ENCODE data around the gene RYR2.

DNA sequence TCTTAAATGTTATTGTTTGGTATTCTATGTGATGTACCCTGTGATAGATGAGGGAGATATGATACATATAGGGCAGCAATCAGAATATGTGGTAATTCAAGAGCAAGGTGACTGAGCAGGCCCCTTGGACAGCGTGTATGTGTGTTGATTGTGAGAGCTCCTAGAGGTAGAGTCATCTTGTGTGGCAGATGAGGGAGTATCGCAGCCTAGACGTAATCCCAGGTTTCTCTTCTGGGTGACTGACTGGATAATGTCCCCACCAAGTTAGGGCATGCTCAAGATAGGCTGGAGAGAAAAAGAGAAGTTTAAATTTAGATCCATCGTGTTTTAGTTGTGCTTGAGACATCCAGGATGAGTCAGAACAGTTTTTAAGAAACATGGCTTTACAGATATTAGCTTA lies 663.5 kb downstream of the RYR2 start:
- TF ChIP-seq, protein P1, sequence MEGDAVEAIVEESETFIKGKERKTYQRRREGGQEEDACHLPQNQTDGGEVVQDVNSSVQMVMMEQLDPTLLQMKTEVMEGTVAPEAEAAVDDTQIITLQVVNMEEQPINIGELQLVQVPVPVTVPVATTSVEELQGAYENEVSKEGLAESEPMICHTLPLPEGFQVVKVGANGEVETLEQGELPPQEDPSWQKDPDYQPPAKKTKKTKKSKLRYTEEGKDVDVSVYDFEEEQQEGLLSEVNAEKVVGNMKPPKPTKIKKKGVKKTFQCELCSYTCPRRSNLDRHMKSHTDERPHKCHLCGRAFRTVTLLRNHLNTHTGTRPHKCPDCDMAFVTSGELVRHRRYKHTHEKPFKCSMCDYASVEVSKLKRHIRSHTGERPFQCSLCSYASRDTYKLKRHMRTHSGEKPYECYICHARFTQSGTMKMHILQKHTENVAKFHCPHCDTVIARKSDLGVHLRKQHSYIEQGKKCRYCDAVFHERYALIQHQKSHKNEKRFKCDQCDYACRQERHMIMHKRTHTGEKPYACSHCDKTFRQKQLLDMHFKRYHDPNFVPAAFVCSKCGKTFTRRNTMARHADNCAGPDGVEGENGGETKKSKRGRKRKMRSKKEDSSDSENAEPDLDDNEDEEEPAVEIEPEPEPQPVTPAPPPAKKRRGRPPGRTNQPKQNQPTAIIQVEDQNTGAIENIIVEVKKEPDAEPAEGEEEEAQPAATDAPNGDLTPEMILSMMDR (IDR thresholded peaks at IDR 0.05), result no peak
- no peak for TF ChIP-seq POLR2AphosphoS5 (IDR thresholded peaks at IDR 0.05)
